ENCODE results near the gene EME2. TPM values are rescaled to one million over a fixed set of nuclear protein-coding genes. Genes with fewer than 3 reads are reported as not detected.

Gene EME2
- total RNA-seq, 1 experiment from 2014 or later: 36.3 TPM

GRCh38 chr16:1757714-1758461 is 14.7 kb upstream of the EME2 start:
- no peak overlapping the region for H3K4me2 ChIP-seq (ENCODE audit: low read length)
- H3K79me2 ChIP-seq (ENCODE audit: insufficient read depth, low read length): no peaks in the 10 kb centered on the region
- H3K36me3 ChIP-seq (ENCODE audit: control insufficient read depth in 1 of 2, insufficient read depth in 2 of 2, low read length in 2 of 2): peaks cover 3 to 4% of the 10 kb centered on the region in 2 experiments; a peak in 2 of 4 replicates
- no peaks in the 10 kb centered on the region for H4K20me1 ChIP-seq (ENCODE audit: insufficient read depth)
- H3K27ac ChIP-seq (ENCODE audit: low read depth, low read length): no peak overlapping the region
- ChIA-PET RAD21 (ENCODE audit: low non-redundant PET in 1 of 2, low total read pairs in 2 of 2, uncharacterized antibody in 2 of 2, unreplicated experiment in 2 of 2) (no interaction called here), CTCF (no interaction called here), POLR2A (no interaction called here)
- H3K4me3 ChIP-seq (replicated peaks in 1 of 2; ENCODE audit: low read depth in 1 of 2, low read length in 2 of 2): no peak overlapping the region
- ATAC-seq (no peak), DNase-seq (ENCODE audit: low read depth, low spot score) (no peak)
- intact Hi-C loops (cut with micrococcal nuclease): no loop called here
- no peak overlapping the region for H3K9ac ChIP-seq (ENCODE audit: low read length)
- H2AFZ ChIP-seq (ENCODE audit: low read depth, low read length, poor library complexity, severe bottlenecking): no peak overlapping the region
- H3K4me1 ChIP-seq (ENCODE audit: control insufficient read depth in 1 of 2, insufficient read depth in 2 of 2, low read length in 2 of 2): peaks cover 1 to 3% of the 10 kb centered on the region in 2 experiments; a peak in 2 of 4 replicates
- TF ChIP-seq REST (IDR thresholded peaks at IDR 0.05; ENCODE audit: low read depth) (no peak), ATF3 (IDR thresholded peaks at IDR 0.05) (no peak), CBX3 (IDR thresholded peaks at IDR 0.05; ENCODE audit: low read depth) (no peak), TCF7L2 (IDR thresholded peaks at IDR 0.05; ENCODE audit: borderline replicate concordance, extremely low read depth, insufficient read depth, insufficient read length) (no peak), FOSL1 (IDR thresholded peaks at IDR 0.05; ENCODE audit: low read depth) (no peak), ZNF274 (IDR thresholded peaks at IDR 0.05; ENCODE audit: low read depth, low read length) (no peak)
- H3K9me2 ChIP-seq (ENCODE audit: insufficient read depth): no peaks in the 10 kb centered on the region
- BruUV-seq (replicated peaks): no TSS peak
- no peaks in the 10 kb centered on the region for H3K9me3 ChIP-seq (ENCODE audit: control insufficient read depth in 1 of 2, insufficient read depth in 1 of 2, low read depth in 1 of 2, low read length in 2 of 2)
- H3K27me3 ChIP-seq (ENCODE audit: insufficient read depth, low read length): no peaks in the 10 kb centered on the region
